NCI-H146 treated with DMSO at 0.1 percent for 48 hours (cell line): ENCODE results near the gene ELFN1.

ENCODE experiments used
- DNase-seq: peaks from one replicate; lab custom pipeline; 2025; ENCODE audit not compliant: unreplicated experiment; lab: John Stamatoyannopoulos, UW

ELFN1 gene

DNA sequence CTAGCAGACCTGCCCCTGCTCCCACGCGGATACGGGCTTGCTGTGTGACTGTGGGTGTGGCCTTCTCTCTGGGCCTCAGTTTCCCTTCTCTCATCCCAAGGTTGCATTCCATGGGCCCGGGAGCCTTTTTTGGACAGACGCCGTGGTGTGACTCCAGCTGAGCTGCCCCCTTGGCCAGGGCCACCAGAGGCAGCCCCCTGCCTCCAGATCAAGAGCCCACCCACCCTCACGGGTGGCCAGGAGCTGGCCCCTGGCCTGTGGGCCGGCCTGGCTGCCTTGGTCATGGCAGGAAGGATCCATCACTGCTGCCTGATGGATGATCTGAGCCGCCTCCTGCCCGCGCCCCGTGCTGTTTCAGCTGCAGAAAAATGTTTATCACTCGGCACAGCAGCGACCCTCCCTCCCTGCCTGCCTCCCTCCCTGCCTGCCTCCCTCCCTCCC is 27.8 kb upstream of the ELFN1 start:
- DNase-seq, result no peak

- no peak for DNase-seq
These were observed 26.6 kb upstream of the ELFN1 start for GRCh38 chr7:1643270-1644092.

DNA sequence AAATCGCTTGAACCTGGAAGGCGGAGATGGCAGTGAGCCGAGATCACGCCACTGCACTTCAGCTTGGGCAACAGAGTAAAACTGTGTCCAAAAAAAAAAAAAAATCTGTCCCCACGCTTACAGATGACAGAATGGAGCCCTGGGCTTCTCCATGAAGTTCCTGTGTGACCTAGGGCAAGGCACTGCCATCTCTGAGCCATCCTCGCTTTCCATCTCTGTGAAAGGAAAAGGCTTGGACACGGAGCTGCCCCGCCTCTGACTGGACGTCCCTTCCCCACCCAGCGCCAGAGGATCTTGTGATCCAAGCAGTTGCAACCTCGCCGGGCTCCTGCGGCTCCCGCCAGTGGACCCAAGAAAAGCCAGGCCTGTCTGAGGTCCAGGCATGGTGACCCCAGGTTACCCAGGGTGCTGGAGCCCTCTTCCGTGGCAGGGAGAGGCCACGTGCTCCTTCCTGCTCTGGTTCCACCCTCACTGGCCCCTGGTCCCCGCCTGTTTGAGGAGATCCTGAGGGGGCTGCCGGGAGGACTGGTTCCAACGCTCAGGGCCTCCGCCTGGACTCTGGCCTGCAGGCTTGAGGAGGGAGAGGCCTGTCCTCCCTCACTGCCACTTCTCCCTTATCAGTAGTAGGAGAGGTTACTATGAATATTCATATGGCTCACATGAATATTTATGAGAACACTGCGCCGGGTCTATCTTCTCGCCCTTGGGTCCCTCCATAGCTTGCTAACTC is 25.6 kb upstream of the ELFN1 start:
- no peak for DNase-seq

DNA sequence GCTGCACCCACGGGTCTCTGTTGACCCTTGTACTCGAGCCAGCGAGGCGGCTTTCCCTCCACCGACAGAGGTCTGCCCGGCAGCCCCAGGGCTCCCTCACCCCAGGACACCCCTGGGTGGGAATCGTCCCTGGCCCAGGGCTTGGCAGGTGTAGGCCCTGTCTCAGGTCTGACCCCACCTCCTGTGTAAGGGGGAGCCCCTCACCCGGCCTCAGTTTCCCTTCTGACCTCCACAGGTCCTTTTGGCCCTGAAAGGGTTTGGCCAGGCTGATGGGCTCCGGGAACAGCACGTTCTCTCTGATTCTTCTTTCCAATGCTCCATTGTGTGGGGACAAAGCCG is 25.0 kb upstream of the ELFN1 start:
- DNase-seq, result no peak

DNA sequence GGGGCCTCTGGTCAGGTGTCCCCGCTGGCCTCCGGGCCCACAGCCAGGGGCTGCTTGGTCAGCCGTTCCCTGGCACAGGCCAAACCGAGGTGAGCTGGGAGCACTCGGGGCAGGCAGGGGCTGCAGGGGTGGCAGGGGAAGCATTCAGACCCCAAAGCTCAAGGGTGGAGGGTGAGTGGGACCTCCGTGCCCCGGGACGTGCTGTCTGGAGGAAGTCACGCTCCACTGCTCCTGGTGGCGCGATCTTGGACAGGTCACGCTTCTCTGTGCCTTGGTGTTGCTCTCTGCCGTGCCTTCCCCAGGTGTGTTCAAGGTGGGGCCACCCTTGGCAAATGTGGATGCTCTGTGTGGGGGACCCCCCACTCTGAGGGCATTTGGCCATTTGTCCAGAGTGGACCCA is 24.6 kb upstream of the ELFN1 start:
- no peak for DNase-seq

DNA sequence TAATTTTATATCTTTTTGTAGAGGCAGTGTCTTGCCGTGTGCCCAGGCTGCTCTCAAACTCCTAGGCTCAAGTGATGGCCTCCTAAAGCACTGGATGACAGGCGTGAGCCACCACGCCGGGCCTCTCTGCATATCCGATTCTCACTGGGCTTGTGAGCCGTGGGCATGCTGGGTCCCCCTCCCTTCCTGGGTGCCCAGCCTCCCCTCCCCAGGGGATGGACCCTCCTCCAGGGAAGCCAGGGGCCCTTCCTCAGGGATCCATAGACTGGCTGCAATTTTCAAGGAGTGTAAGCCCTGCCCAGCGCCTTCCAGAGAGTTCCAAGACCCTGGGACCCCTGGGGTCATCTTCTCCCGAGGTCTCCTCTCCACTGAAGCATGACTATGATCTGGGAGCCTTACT is 23.7 kb upstream of the ELFN1 start:
- no peak for DNase-seq

- DNase-seq, result no peak
These were observed 22.9 kb upstream of the ELFN1 start for GRCh38 chr7:1646957-1647891.

- DNase-seq, result no peak
These were observed 22.0 kb upstream of the ELFN1 start for GRCh38 chr7:1647961-1648672.

GRCh38 chr7:1649751-1650326 is 20.2 kb upstream of the ELFN1 start:
- no peak for DNase-seq

- no peak for DNase-seq
These were observed 19.6 kb upstream of the ELFN1 start for GRCh38 chr7:1650363-1651030.

GRCh38 chr7:1651031-1651446 is 19.0 kb upstream of the ELFN1 start:
- DNase-seq, result no peak

- DNase-seq, result no peak
These were observed 18.2 kb upstream of the ELFN1 start for GRCh38 chr7:1651891-1652290.

- no peak for DNase-seq
These were observed 16.6 kb upstream of the ELFN1 start for GRCh38 chr7:1653500-1653899.

DNA sequence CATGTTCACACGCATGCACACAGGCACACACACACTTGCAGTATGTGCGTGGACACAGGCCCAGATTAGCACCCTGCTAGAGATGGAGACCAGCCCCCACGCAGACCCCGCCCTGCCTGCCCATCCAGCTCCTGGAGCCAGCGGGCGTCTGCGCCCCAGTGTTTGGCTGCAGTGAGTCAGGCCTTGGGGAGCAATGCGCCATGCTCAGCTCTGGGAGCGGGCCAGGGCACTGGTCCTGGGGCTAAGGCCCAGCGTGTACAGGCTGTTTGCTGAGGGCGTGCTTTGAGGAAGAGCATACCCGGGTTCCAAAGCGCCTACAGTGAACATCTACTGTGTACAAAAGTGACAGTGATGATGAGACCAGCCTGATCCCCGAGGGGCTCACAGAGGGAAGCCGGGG is 16.0 kb upstream of the ELFN1 start:
- no peak for DNase-seq

- no peak for DNase-seq
These were observed 15.2 kb upstream of the ELFN1 start for GRCh38 chr7:1654738-1655475.

DNA sequence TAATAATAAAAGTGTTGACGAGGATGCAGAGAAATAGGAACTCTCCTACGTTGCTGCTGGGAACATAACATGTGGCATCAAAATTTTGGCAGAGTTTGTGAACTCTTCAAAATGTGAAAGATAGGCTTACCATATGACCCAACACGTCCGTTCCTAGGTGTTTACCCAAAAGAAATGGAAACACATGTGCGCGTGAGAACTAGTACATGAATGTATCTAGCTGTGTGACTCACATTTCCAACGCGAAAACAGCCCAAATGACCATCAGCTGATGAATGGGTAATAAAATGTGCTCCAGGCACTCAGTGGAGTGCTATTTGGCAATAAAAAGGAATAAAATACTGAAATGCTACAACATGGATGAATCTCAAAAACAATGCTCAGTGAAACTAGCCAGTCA is 10.4 kb upstream of the ELFN1 start:
- DNase-seq, result no peak

DNA sequence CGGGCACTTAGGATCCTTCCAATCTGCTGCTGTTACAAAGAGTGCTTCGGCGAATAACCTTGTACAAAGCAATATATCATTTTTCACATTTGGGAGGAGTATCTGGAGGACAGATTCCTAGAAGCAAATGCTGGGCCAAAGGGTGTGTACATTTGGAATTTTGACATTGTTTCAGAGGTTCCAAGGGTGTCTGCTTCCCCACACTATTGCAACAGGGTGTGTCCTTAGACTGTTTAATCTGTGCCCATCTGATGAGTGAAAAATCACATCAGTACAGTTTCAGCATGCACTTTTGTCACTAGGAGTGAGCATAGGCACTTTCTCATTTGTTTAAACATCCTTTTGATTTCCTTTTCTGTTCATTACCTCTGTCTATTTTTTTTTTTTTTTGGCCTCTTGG is 8.6 kb upstream of the ELFN1 start:
- no peak for DNase-seq

- DNase-seq, result no peak
These were observed 8.0 kb upstream of the ELFN1 start for GRCh38 chr7:1662101-1662500.

GRCh38 chr7:1662767-1663166 is 7.3 kb upstream of the ELFN1 start:
- no peak for DNase-seq
